ENCODE data around the gene NEURL1.

The NEURL1 gene

GRCh38 chr10:103544657-103545310, 51.3 kb downstream of the NEURL1 start:
- DNase-seq (ENCODE audit: low spot score): no peak
- in situ Hi-C loops (cut with MboI; ENCODE audit: low pct_unique_long_range_greater_than_20kb, low sequenced_read_pairs, unreplicated experiment): no loop called here
- TF ChIP-seq, protein P1, sequence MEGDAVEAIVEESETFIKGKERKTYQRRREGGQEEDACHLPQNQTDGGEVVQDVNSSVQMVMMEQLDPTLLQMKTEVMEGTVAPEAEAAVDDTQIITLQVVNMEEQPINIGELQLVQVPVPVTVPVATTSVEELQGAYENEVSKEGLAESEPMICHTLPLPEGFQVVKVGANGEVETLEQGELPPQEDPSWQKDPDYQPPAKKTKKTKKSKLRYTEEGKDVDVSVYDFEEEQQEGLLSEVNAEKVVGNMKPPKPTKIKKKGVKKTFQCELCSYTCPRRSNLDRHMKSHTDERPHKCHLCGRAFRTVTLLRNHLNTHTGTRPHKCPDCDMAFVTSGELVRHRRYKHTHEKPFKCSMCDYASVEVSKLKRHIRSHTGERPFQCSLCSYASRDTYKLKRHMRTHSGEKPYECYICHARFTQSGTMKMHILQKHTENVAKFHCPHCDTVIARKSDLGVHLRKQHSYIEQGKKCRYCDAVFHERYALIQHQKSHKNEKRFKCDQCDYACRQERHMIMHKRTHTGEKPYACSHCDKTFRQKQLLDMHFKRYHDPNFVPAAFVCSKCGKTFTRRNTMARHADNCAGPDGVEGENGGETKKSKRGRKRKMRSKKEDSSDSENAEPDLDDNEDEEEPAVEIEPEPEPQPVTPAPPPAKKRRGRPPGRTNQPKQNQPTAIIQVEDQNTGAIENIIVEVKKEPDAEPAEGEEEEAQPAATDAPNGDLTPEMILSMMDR (IDR thresholded peaks at IDR 0.05; ENCODE audit: extremely low read depth, insufficient read depth, missing control alignments): no peak

DNA sequence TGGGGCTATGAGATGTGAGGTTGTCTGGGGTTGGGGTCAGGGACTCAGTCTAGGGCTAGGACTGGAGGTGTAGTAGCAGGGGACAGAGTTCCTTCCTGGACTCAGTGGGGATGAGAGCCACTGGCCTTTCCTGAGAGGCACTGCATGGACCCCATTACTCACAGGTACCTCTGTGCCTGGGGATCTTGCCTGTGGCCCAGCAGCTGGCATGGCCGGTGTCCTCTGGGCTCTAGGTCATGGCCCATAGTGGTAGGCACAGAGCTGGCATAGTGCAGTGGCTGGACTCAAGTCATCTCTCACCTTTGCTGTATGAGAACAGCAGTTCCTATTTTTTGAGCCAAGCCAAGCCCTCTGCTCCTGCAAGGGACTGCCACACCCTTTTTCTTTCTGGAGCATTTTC, 51.9 kb downstream of the NEURL1 start:
- in situ Hi-C loops (cut with MboI; ENCODE audit: low pct_unique_long_range_greater_than_20kb, low sequenced_read_pairs, unreplicated experiment): no loop called here
- TF ChIP-seq, protein P1 (IDR thresholded peaks at IDR 0.05; ENCODE audit: extremely low read depth, insufficient read depth, missing control alignments): no peak
- DNase-seq (ENCODE audit: low spot score): peak; percentile 4

GRCh38 chr10:103545771-103546281, 52.3 kb downstream of the NEURL1 start:
- TF ChIP-seq, protein P1 (IDR thresholded peaks at IDR 0.05; ENCODE audit: extremely low read depth, insufficient read depth, missing control alignments): no peak
- in situ Hi-C loops (cut with MboI; ENCODE audit: low pct_unique_long_range_greater_than_20kb, low sequenced_read_pairs, unreplicated experiment): no loop called here
- no peak for DNase-seq (ENCODE audit: low spot score)

DNA sequence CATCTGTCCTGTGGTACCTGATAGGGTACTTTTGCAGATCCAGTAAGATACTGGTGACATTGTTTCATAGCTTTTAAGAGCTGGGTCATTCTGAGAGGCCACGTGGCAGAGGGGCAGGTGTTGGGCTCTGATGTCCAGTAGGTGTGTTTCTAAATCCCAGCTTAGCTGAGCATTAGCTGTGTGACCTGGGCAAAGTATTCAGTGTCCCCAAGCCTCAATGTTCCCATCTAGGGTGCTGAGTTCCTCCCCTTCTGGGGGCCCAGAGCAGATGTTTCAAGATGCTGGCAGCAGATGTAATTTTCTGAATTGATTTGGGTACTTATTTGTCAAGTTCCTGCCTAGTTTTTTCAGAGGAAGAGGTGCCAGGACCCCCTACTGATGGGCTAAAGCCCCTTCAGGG, 52.9 kb downstream of the NEURL1 start:
- in situ Hi-C loops (cut with MboI; ENCODE audit: low pct_unique_long_range_greater_than_20kb, low sequenced_read_pairs, unreplicated experiment): no loop called here
- TF ChIP-seq, protein P1 (IDR thresholded peaks at IDR 0.05; ENCODE audit: extremely low read depth, insufficient read depth, missing control alignments): no peak
- DNase-seq (ENCODE audit: low spot score): peak; percentile 6

GRCh38 chr10:103547391-103547946, 54.0 kb downstream of the NEURL1 start:
- TF ChIP-seq, protein P1 (IDR thresholded peaks at IDR 0.05; ENCODE audit: extremely low read depth, insufficient read depth, missing control alignments): no peak
- no peak for DNase-seq (ENCODE audit: low spot score)
- in situ Hi-C loops (cut with MboI; ENCODE audit: low pct_unique_long_range_greater_than_20kb, low sequenced_read_pairs, unreplicated experiment): no loop called here

- TF ChIP-seq, protein P1 (IDR thresholded peaks at IDR 0.05; ENCODE audit: extremely low read depth, insufficient read depth, missing control alignments): no peak
- in situ Hi-C loops (cut with MboI; ENCODE audit: low pct_unique_long_range_greater_than_20kb, low sequenced_read_pairs, unreplicated experiment): no loop called here
- no peak for DNase-seq (ENCODE audit: low spot score)
These were observed 54.5 kb downstream of the NEURL1 start for GRCh38 chr10:103548006-103548405.

All from GM13977 (cell line).